Thymus (tissue), 11 donors: Measurements from ENCODE around the gene NUP214. TPM values are rescaled to one million over a fixed set of nuclear protein-coding genes. Genes with fewer than 3 reads are reported as not detected.

Experiments
- DNase-seq, 9 donors: peaks; one replicate each; pipeline ENCODE4 v3.0.0-alpha.2; 2013; ENCODE audit warnings: low spot score in 9 of 9, low read depth in 6 of 9, missing footprints in 1 of 9
- H3K27ac ChIP-seq, 2 donors: one replicate each; pipeline ENCODE4 v1.5.1; 2013; ENCODE audit warnings: control low read depth in 1 of 2, low read depth in 1 of 2, low read length in 1 of 2, mild to moderate bottlenecking in 1 of 2, moderate library complexity in 1 of 2
- H3K27me3 ChIP-seq, 2 donors: one replicate each; pipeline ENCODE4 v1.5.1; 2013; ENCODE audit warnings: low read length in 1 of 2; ENCODE audit not compliant: control insufficient read depth in 2 of 2, insufficient read depth in 1 of 2
- H3K36me3 ChIP-seq, 2 donors: one replicate each; pipeline ENCODE4 v1.5.1; 2013; ENCODE audit warnings: low read length in 1 of 2, mild to moderate bottlenecking in 1 of 2, moderate library complexity in 1 of 2; ENCODE audit not compliant: control insufficient read depth in 2 of 2, insufficient read depth in 2 of 2
- H3K4me1 ChIP-seq, 2 donors: one replicate each; pipeline ENCODE4 v1.5.1; 2013; ENCODE audit warnings: low read length in 2 of 2; ENCODE audit not compliant: control insufficient read depth in 2 of 2, insufficient read depth in 2 of 2
- H3K4me3 ChIP-seq, 2 donors: one replicate each; pipeline ENCODE4 v1.5.1; 2013; ENCODE audit warnings: low read length in 2 of 2, control low read depth in 1 of 2, mild to moderate bottlenecking in 1 of 2
- H3K9me3 ChIP-seq, 2 donors: one replicate each; pipeline ENCODE4 v1.5.1; 2013; ENCODE audit warnings: low read length in 1 of 2, mild to moderate bottlenecking in 1 of 2; ENCODE audit not compliant: control insufficient read depth in 2 of 2, insufficient read depth in 1 of 2
- WGBS: extraction: QIAGEN DNeasy Blood & Tissue Kit; methylation state at CpG from one replicate; pipeline ENCODE4 v1.1.7; 2013; 5-methylcytosine and 5-hydroxymethylcytosine counted together
- polyA plus RNA-seq: library from polyadenylated mRNA; stranded (reverse); fragments of 200-250 nt; gene quantifications from one replicate; pipeline ENCODE4 v1.2.3, GENCODE V29; 2013
- total RNA-seq: library from RNA; stranded (reverse); fragments of 120-200 nt; gene quantifications from one replicate; pipeline ENCODE4 v1.2.4, GENCODE V29; 2013
- donor health status: healthy.

NUP214 gene
- total and polyA plus RNA-seq, 2 donors: 31.3 to 35.0 TPM

DNA sequence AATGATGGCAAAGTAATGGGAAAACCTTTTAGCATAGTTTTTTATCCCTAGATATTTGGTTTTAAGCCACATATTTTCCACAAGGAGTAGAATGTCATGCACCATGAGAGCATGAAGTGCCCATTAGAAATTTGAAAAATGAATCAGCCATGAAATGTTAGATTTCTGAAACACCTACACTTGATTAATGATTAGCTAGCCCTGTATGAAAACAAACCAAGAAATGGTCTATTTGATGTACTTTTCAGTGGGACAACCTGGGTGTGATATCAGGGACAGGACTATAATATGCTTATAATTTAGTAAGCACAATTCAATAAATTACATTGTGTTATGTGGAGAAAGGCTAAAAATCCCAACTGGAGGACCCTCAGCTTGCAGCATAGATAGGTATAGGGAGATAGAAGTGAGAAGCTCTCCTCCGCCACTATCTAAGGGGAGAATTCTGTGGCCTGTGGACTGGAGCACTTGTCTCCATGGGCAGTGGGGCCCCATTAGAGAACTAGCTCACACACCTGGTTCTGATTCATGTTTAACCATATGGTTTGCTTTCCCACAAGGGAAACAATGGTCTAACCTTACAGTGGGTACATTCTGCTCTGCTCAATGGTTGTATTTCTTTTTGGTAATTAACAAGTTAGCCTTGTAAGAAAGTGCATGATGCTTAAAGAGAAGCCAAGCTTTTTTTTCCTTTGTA lies 35.2 kb downstream of the NUP214 start:
- Histone ChIP-seq H3K9me3 (no peaks in the 10 kb centered on the region), H3K36me3 (peaks cover 49 to 66% of the 10 kb centered on the region in 2 donors), H3K27me3 (no peaks in the 10 kb centered on the region), H3K4me1 (no peaks in the 10 kb centered on the region), H3K4me3 (no peak overlapping the region), H3K27ac (no peak overlapping the region)
- 100% methylated on average over 1 of the region's 1 CpG for WGBS
- DNase-seq: no peak

DNA sequence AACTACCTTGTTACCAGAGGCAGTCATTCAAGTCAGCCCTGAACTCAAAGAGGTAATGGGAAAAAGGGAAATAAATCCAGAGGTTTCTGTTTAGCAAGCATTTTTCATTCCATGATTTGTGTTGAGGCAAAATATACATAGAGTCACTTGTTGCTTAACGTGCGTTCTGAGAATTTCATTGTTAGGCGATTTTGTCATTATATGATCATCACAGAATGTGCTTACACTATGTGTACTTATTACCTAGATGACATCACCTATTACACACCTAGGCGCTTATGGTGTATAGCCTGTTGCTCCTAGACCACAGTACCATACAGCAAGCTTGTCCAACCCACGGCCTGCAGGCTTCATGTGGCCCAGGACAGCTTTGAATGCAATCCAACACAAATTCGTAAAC lies 36.2 kb downstream of the NUP214 start:
- DNase-seq: no peak
- no peaks in the 10 kb centered on the region for H3K4me1 ChIP-seq
- H3K4me3 ChIP-seq: no peak overlapping the region
- no peaks in the 10 kb centered on the region for H3K27me3 ChIP-seq
- H3K9me3 ChIP-seq: no peaks in the 10 kb centered on the region
- H3K36me3 ChIP-seq: peaks cover 51 to 68% of the 10 kb centered on the region in 2 donors
- WGBS: 96% methylated on average over 6 of the region's 6 CpGs
- no peak overlapping the region for H3K27ac ChIP-seq

DNA sequence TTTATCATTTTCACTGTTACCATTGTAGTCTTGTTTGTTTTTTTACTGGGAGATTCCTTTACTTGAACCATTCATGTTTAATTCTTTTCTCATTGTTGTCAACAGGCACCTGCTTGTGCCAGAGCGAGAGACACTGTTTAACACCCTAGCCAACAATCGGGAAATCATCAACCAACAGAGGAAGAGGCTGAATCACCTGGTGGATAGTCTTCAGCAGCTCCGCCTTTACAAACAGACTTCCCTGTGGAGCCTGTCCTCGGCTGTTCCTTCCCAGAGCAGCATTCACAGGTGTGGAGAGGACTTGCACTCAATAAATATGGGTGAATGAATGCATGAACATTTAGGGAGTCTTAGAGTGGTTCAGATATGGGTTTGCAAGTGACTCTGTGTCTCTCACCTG lies 37.5 kb downstream of the NUP214 start:
- Histone ChIP-seq H3K27ac (no peak overlapping the region), H3K27me3 (no peaks in the 10 kb centered on the region), H3K9me3 (no peaks in the 10 kb centered on the region), H3K36me3 (peaks cover 57 to 68% of the 10 kb centered on the region in 2 donors), H3K4me1 (peaks cover 3 to 4% of the 10 kb centered on the region in 2 donors), H3K4me3 (no peak overlapping the region)
- WGBS: 97% methylated on average over 4 of the region's 4 CpGs
- no peak for DNase-seq

DNA sequence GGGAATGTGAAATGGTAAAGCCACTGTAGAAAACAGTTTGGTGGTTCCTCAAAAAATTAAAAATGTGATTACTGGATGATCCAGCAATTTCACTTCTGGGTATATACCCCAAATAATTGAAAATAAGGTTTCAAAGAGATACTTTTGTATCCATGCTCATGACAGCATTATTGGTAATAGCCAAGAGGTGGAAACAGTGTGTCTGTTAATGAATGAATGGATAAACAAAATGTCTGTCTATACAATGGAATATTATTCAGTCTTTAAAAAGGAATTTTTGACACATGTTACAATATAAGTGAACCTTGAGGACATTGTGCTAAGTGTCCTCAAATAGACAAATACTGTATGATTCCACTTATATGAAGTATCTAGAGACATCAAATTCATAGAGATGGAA lies 40.1 kb downstream of the NUP214 start:
- H3K4me1 ChIP-seq: peaks cover 14 to 20% of the 10 kb centered on the region in 2 donors
- peaks cover 44 to 53% of the 10 kb centered on the region in 2 donors for H3K36me3 ChIP-seq
- peak overlapping the region in 1 of 2 donors; percentile 31 for H3K27ac ChIP-seq
- H3K9me3 ChIP-seq: no peaks in the 10 kb centered on the region
- no peak overlapping the region for H3K4me3 ChIP-seq
- H3K27me3 ChIP-seq: no peaks in the 10 kb centered on the region
- DNase-seq: no peak

DNA sequence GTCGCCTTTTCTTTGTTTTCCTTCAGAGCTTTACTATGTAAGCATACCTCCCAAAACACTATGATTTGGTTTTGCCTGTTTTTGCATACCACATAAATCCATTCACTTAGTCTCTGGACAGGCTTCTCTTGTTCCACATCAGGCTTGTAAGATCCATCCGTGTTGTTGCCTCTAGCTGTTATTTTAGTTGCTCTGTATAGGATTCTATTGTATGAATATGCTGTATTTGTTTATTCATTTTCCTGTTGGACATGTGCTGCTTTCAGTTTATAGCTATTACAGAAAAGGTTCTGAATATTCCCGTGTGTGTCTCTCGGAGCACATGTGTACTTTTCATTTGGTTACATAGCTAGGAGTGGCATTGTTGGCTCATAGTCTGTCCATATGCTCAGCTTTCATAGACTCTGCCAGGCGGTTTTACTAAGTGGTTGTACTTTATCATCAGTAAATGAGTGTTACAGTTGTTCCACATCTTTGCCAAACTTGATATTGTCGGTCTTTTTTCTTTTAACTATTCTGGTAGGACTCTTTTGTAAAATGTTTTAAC lies 41.8 kb downstream of the NUP214 start:
- no peaks in the 10 kb centered on the region for H3K27me3 ChIP-seq
- H3K9me3 ChIP-seq: no peaks in the 10 kb centered on the region
- peaks cover 32 to 45% of the 10 kb centered on the region in 2 donors for H3K36me3 ChIP-seq
- DNase-seq: no peak
- H3K4me1 ChIP-seq: peaks cover 17 to 26% of the 10 kb centered on the region in 2 donors
- WGBS: 94% methylated on average over 6 of the region's 6 CpGs
- H3K27ac ChIP-seq: peak overlapping the region in 1 of 2 donors; percentile 3
- H3K4me3 ChIP-seq: no peak overlapping the region

DNA sequence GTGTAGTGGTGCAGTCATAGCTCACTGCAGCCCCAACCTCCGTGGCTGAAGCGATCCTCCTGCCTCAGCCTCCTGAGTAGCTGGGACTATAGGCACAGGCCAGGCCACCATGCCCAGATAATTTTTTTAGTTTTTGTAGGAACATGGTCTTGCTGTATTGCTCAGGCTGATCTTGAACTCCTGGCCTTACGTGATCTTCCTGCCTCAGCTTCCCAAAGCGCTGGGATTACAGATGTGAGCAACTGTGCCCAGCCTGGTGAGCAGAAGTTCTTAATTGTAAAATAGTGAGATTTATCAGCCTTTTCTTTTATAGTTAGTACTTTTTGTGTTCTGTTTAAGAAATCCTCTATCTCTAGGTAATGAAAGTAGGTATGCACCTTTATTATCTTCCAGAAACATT lies 42.5 kb downstream of the NUP214 start:
- Histone ChIP-seq H3K27ac (peak overlapping the region in 1 of 2 donors; percentile 97), H3K9me3 (no peaks in the 10 kb centered on the region), H3K27me3 (no peaks in the 10 kb centered on the region), H3K4me1 (peaks cover 17 to 26% of the 10 kb centered on the region in 2 donors), H3K36me3 (peaks cover 29 to 38% of the 10 kb centered on the region in 2 donors), H3K4me3 (no peak overlapping the region)
- 97% methylated on average over 4 of the region's 4 CpGs for WGBS
- no peak for DNase-seq

DNA sequence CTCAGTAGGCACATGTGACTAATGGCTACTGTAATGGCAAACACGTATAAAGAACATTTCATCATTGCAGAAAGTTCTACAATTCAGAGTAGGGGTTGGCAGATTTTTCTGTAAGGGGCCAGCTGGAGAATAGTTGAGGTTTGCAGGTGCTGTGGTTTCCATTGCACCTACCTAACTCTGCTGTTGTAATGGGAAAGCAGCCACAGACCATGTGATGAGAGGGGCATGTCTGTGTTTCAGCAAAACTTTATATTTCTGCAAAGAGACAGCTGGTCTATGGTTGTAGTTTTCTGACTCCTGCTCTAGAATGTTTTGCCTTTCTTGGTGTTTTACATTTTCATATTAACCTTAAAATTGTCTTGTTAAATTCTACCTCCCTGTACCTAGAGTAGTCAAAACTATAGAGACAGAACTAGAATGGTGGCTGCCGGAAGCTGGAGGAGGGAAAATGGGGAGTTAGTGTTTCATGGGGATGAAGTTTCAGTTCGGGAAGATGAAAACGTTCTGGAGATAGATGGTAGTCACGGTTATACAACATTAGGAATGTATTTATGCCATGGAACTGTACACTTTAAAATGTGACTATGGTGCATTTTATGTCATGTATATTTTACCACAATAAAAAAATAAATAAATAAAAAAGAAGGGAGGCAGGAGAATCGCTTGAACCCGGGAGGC lies 44.3 kb downstream of the NUP214 start:
- no peaks in the 10 kb centered on the region for H3K27me3 ChIP-seq
- peak overlapping the region in 1 of 2 donors; percentile 27 for H3K4me3 ChIP-seq
- 77% methylated on average over 7 of the region's 7 CpGs for WGBS
- peaks cover 24 to 29% of the 10 kb centered on the region in 2 donors for H3K36me3 ChIP-seq
- peak overlapping the region; percentile 78 to 97 for H3K27ac ChIP-seq
- H3K9me3 ChIP-seq: no peaks in the 10 kb centered on the region
- peaks cover 26 to 33% of the 10 kb centered on the region in 2 donors for H3K4me1 ChIP-seq
- DNase-seq: peak; percentile 54 to 93 (median 75)

DNA sequence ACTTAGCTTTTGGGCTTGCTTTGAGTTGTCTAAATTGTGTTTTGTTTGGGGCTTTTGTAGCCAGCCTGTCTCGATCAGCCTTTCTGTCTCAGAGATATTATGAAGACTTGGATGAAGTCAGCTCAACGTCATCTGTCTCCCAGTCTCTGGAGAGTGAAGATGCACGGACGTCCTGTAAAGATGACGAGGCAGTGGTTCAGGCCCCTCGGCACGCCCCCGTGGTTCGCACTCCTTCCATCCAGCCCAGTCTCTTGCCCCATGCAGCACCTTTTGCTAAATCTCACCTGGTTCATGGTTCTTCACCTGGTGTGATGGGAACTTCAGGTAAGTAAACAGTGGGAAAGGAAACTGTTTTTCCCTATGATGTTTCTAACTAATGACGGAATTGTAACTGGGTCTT lies 48.6 kb downstream of the NUP214 start:
- 98% methylated on average over 10 of the region's 10 CpGs for WGBS
- Histone ChIP-seq H3K36me3 (peaks cover 33 to 46% of the 10 kb centered on the region in 2 donors), H3K27ac (no peak overlapping the region), H3K9me3 (no peaks in the 10 kb centered on the region), H3K27me3 (no peaks in the 10 kb centered on the region), H3K4me3 (no peak overlapping the region), H3K4me1 (peaks cover 40 to 62% of the 10 kb centered on the region in 2 donors)
- DNase-seq: no peak

DNA sequence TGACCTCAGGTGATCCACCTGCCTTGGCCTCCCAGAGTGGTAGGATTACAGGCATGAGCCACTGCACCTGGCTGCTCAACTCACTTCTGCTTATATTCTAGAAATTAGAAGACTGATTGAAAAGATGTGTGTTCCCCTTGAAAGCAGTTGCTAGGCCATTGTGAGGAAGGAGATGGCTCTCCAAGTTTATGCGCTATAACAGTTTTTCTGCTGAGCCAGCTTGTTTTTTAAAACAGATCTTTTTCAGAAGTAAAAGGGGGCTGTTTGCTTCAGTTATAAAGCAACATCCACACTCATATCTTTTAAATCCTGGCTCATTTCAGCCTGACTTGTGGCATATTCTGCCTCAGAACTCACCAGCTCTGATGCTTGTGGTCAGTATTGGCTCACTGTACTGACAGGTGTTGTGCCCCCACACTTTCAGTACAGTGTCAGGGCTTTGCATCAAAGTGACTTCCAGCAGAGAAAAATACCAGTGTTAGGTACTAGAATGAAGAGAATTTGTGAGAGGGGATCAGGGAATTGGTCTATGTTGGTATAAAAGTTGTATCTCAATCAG lies 49.4 kb downstream of the NUP214 start:
- Histone ChIP-seq H3K27me3 (no peaks in the 10 kb centered on the region), H3K4me1 (peaks cover 43 to 62% of the 10 kb centered on the region in 2 donors), H3K4me3 (no peak overlapping the region), H3K27ac (peak overlapping the region; percentile 52 to 84), H3K9me3 (no peaks in the 10 kb centered on the region), H3K36me3 (peaks cover 41 to 54% of the 10 kb centered on the region in 2 donors)
- DNase-seq: peak in 1 of 9 donors; percentile 49
- 84% methylated on average over 1 of the region's 1 CpG for WGBS
